HG03575 (cell line): ENCODE results near the gene BOK.
"Not testable (repeated sequence)": the region's sequence is repeated elsewhere in the genome, so short reads cannot be mapped to it uniquely, and the experiment has no call there.

ENCODE experiments used
- ATAC-seq: cut with Tn5 transposase; IDR thresholded peaks from one replicate; pipeline ENCODE4 v1.9.1; 2021; ENCODE audit not compliant: unreplicated experiment, insufficient number of reproducible peaks, low FRiP score; ENCODE audit errors: extremely low read depth

BOK gene

DNA sequence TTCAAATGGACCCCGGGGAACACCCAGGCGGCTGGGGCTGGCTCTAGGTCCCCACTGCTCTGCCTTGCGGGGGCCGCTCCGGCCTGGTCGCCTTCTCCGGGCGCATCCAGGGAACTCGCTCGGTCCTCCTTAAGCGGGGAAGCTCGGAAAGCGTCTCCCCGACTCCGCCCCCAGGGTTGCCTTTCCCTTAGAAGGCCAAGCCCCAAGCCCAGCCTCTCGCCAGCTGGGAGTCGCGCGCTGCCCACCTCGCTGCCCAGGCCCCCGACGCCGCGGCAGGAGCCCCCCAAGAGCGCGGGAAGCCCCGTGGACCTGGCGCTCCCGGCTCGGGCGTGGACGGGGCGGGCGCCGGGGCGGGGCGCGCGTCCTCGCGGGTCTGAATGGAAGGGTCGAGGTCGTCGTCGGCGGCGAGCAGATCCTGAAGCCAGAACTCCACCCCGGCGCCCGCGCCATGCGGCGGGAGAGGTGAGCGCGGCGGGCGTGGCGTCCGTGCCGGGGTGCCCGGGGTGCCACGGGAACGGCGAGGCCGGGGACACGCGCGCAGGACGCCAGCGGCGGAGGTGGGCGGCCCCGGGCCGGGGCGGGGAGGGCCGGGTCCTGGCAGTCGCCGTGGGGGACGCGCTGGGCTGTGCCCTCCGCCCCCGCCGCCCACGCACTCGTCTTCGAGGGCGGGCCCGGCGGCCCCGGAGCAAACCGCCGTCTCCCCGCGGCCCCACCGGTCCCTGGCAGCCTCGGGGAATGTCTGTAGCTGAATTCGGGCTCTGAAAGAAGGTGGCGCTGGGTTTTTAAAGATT is at the start of gene BOK:
BOK (plus strand) TSS at position 214 of the 791 bp plus-strand sequence. CDS start 739 bp downstream, outside the sequence.
- no peak for ATAC-seq

DNA sequence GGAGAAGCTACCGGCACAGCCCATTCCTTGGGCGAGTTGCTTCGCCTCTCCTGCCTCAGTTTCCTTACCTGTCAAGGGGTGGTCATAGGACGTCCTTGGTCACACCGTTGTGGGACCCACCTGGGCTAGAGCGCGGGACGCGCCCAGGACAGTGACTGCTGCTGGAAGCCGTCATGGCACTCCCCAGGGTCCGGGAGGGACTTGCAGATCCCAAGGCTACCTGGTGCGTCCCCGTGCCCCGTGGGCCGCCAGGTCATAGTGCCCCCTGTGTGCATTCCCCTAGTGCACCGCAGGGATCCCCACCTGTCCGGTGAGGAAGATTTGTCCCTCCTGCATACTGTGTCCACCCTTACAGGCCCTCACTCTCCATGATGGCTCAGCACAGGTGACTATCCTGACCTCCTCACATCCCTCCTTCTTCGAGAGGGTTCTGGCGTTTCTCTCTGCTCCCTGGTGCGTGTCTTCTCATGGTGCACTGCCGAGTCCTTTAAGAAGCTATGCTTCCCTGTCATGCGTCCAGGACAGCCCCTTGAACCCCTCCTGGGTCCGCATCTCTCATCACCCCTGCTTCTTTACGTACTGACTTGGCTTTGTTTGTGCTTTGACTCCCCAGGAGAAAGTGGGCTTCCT is 49.3 kb upstream of the BOK start:
- no peak for ATAC-seq

GRCh38 chr2:241511091-241511741 is 47.3 kb upstream of the BOK start:
- ATAC-seq = no peak

DNA sequence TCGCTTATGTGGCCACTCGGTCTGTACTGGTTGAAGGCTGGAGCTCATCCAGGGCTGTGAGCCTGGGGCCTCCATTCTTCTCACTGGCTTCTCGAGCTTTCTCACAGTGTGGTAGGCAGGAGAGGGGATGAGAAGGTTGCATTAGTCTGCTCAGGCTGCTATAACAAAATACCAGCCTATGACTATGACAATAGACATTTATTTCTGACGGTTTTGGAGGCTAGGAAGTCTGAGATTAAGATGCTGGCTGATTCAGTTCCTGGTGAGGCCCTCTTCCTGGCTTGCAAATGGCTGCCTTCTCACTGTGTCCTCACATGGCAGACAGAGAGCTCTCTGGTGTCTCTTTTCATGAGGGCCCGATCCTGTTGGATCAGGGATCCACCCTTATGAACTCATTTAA is 44.0 kb upstream of the BOK start:
- ATAC-seq = no peak

GRCh38 chr2:241514986-241515737 is 43.4 kb upstream of the BOK start:
- ATAC-seq = no peak

DNA sequence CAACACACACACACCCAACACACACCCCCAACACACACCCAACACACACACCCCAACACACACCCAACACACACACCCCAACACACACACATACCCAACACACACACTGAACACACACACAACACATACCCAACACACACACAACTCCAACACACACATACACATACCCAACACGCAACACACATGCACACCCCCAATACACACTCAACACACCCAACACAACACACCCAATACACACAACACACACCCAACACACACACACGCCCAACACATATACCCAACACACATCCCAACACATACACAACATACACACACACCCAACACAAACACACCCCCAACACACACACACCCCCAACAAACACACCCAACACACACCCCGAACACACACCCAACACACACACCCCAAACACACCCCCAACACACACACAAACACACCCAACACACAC is 42.0 kb upstream of the BOK start:
- no peak for ATAC-seq

GRCh38 chr2:241517297-241517696 is 41.2 kb upstream of the BOK start:
- ATAC-seq = no peak

DNA sequence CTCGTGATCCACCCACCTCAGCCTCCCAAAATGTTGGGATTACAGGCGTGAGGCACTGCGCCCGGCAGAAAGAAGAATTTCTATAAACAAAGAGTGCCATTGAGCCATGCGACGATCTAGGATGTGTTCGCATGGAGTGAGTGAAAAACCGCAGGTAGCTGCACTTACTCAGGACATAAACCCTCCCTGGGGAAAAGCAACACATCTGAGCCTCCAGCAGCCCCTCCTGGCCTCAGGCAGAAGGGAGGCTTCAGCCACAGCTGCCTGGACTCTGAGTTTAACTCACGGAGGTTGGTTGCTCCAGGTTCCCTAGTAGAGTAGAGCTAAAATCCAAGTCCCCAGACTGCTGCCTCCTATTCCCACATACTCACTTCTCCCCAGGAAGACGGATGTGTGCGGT is 38.9 kb upstream of the BOK start:
- no peak for ATAC-seq

- ATAC-seq = no peak
Observed at GRCh38 chr2:241522477-241522876, 36.1 kb upstream of the BOK start.

DNA sequence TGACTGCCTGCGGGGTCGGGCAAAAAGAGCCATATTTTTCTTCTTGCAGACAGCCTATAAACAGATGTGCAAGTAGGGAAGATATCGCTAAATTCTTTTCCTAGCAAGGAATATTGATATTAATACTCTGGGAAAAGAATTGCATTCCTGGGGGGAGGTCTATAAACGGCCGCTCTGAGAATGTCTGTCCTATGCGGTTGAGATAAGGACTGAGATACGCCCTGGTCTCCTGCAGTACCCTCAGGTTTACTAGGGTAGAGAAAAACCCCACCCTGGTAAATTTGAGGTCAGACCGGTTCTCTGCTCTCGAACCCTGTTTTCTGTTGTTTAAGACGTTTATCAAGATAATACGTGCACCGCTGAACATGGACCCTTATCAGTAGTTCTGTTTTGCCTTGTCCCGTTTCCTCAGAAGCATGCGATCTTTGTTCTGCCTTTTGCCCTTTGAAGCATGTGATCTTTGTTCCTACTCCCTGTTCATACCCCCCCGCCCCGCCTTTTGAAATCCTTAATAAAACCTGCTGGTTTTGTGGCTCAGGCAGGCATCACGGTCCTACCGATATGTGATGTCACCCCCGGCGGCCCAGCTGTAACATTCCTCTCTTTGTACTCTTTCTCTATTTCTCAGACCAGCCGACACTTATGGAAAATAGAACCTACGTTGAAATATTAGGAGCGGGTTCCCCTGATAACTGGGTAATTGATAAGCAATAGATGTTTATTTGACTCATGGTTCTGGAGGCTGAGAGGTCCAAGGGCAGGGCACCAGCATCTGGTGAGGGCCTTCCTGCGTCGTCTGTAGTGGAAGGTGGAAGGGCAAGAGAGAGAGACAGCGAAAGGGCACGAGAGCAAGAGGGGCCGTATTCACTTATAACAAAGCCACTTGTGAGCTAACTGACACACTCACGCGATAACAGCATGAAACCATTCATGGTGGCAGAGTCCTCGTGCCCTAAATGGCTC is 32.4 kb upstream of the BOK start:
- ATAC-seq = not testable (repeated sequence)

GRCh38 chr2:241530571-241530970 is 28.0 kb upstream of the BOK start:
- ATAC-seq = no peak

DNA sequence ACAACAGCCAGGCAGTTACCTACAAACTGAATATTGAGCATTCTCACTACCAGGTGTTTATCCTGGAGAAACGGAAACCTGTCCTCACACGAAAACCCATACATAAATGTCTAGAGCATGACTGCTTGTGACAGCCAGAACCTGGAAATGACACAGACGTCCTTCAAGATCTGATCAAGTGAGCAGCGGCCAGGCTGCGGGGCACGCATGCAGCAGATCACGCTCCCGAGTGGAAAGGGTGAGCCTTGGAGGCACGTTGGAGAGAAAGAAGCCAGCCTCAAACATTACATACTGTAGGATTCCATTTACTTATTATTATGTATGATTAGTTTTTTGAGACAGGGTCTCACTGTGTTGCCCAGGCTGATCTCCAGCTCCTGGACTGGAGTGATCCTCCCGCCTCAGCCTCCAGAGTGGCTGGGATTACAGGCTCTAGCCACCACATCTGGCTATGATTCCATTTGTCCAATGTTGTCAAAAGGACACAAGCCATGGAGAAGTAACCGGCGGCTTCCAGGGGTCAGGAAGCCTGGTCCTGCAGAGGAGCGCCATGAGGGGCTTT is 27.3 kb upstream of the BOK start:
- no peak for ATAC-seq

DNA sequence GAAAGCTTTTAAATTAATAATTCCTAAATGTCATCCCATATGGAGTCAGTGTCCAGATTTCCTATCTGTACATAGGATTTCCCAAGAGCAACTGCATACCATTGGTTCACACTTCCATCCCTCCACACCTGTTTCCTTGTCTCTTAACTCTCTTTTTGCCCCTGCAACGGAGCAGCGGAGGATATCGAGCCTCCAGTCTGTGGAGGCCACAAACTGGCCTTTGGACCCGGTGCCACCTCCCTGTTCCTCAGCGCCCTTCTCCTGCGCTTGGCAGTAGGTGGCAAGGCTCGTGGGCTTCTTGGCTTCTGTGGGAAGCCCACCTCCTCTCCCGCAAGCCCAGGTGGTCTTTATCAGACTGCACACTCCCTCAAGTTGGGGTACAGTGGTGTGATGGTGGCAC is 26.4 kb upstream of the BOK start:
- ATAC-seq = no peak

DNA sequence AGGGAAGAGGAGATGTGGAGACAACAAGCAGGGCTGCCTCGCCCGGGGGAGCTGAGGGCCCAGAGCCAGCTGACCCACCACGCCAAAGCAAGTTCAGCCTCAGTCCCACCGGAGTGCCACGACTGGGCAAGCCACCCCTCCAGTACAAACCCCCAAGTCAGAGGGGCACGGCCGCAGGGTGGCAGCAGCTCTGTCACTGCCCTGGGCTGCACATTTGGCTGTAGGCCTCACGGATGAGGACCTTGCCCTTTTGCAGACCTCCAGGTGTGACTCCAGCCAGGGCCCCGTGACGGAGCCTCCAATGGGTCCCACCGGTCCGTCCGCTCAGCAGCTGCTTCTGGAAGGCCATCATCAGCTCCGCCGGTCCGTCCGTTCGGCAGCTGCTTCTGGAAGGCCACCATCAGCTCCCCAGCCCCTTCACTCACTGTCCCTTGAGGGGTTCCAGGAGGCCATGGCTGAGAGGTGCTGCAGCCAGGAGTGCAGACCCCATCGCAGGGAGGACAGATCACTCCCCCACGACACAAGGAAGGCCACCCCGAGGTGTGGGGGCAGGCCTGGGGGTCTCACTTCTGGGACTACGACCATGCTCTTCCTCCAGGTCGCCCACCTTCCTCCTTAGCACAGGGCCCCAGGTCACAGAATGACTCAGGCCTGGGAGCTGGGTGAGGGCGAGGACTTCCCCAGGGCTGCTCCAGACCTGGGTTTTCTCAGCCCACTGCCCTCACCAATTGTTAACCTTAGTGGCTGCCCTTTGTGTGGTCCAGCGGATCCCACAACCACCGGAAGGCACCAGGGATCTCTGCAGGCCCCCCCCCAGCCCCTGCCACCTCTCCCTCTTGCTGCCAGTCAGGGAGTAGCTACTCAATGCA is 25.6 kb upstream of the BOK start:
- ATAC-seq = no peak

- ATAC-seq = no peak
Observed at GRCh38 chr2:241534293-241534692, 24.3 kb upstream of the BOK start.

DNA sequence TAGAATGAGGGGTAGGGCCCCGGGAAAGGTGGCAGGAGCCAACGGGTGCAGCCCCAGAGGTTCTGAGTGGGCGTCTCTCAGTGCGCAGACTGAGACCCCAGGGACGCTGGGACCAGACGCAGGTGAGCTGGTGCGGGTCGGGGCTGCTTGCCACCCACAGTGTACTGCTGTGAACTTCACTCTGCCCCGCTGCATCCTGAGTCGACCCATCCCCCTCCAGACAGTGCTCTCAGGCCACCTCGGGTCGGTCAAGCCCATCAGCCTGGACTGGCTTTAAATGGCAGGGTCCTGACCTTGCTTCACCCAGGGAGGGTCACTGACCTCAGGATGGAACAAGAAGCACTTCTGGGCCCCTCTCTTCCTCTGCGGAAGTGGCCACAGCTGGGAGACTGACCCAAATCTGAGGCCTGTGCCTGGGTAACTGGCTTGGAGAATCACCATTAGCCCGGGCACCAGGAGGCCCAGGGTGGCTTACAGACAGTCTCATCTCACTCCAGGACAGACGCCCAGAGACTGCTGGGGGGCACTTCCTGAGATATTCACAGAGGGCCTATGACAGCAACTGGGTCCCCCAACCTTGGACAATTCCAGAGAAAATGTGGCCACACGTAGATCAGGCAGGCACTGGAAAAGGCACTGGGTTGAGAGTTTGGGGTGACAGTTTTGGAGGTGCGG is 23.7 kb upstream of the BOK start:
- no peak for ATAC-seq
